GM12878 (cell line): ENCODE data around the gene LRRC14B. TPM values are rescaled to one million over a fixed set of nuclear protein-coding genes. Genes with fewer than 3 reads are reported as not detected.

Source experiments
- EZH2 ChIP-seq: IDR thresholded peaks from 2 replicates; pipeline ENCODE4 v1.6.1; 2012; ENCODE audit warnings: low read depth, mild to moderate bottlenecking, control low read depth, inconsistent platforms, low read length, borderline replicate concordance; ENCODE audit not compliant: control insufficient read depth
- JUNB ChIP-seq: IDR thresholded peaks from 2 replicates; pipeline ENCODE4 v1.6.1; 2016; ENCODE audit warnings: antibody characterized with exemption, mild to moderate bottlenecking
- JUND ChIP-seq: IDR thresholded peaks from 2 replicates; pipeline ENCODE4 v1.6.1; 2012; ENCODE audit warnings: low read depth, mild to moderate bottlenecking, low read length, improper control_type of control experiment, moderate library complexity
- NR2C2 ChIP-seq: IDR thresholded peaks from 2 replicates; pipeline ENCODE4 v1.6.1; 2011; ENCODE audit warnings: borderline replicate concordance, low read depth; ENCODE audit not compliant: control insufficient read depth, insufficient read length
- POU2F2 ChIP-seq: IDR thresholded peaks from 3 replicates; pipeline ENCODE4 v1.6.1; 2011; ENCODE audit warnings: low read depth, mild to moderate bottlenecking, low read length, borderline replicate concordance
- STAT1 ChIP-seq: fragments of 450-650 bp; conservative IDR thresholded peaks from 2 replicates; pipeline ENCODE4 v1.6.1; 2014; ENCODE audit warnings: antibody characterized with exemption, mild to moderate bottlenecking
- YY1 ChIP-seq: IDR thresholded peaks from 2 replicates; pipeline ENCODE4 v1.6.1; 2011; ENCODE audit warnings: low read depth, mild to moderate bottlenecking, low read length
- ZNF622 ChIP-seq: fragments of 450-650 bp; IDR thresholded peaks from 2 replicates; pipeline ENCODE4 v1.6.1; 2017; ENCODE audit warnings: mild to moderate bottlenecking, inconsistent platforms
- ZZZ3 ChIP-seq: IDR thresholded peaks from 2 replicates; pipeline ENCODE4 v1.6.1; 2011; ENCODE audit warnings: low read depth; ENCODE audit not compliant: control insufficient read depth, insufficient read length
- polyA plus RNA-seq, 11 experiments: library from polyadenylated mRNA; depleted of rRNA in 4 of 11; unstranded in 6 of 11; stranded (reverse) in 5 of 11; fragments of >200 nt; fragmentation: Nextera tagmentation in 4 of 11; fragmentation: Illumina TruSeq in 1 of 11; extraction: Ambion mirVana in 4 of 11; extraction: Trizol in 1 of 11; gene quantifications; 1 replicate in 1 of 11; 2 replicates in 10 of 11; pipeline versions ENCODE4 v1.2.1 to v1.2.3, GENCODE V29; 2011 to 2016; ENCODE audit warnings: inconsistent platforms in 2 of 11, missing spikeins in 2 of 11, low read depth in 1 of 11
- total RNA-seq, 4 experiments: library from RNA; depleted of rRNA in 3 of 4; stranded (reverse); fragments of >200 nt in 3 of 4; fragmentation: Illumina TruSeq in 1 of 4; extraction: Trizol in 1 of 4; gene quantifications; 2 replicates each; pipeline versions ENCODE4 v1.2.1 to v1.2.3, GENCODE V29; 2013 to 2021
- TF ChIP-seq, protein P1 (sequence below): fragments of 450-650 bp; IDR thresholded peaks from 2 replicates; pipeline ENCODE4 v1.6.1; 2016; ENCODE audit warnings: mild to moderate bottlenecking, moderate library complexity, borderline replicate concordance
- TF ChIP-seq, protein P2 (sequence below): fragments of 450-650 bp; formaldehyde crosslinking; IDR thresholded peaks from 2 replicates; pipeline ENCODE4 v1.4.0; 2022; ENCODE audit warnings: mild to moderate bottlenecking, moderate library complexity
- TF ChIP-seq, protein P3 (sequence below): IDR thresholded peaks from 2 replicates; pipeline ENCODE4 v1.6.1; 2012; ENCODE audit warnings: low read depth, low read length, improper control_type of control experiment
- TF ChIP-seq, protein P4 (sequence below): IDR thresholded peaks from 2 replicates; pipeline ENCODE4 v1.6.1; 2012; ENCODE audit warnings: mild to moderate bottlenecking, low read depth, low read length
- TF ChIP-seq, protein P5 (sequence below): fragments of 450-650 bp; IDR thresholded peaks from 2 replicates; pipeline ENCODE4 v1.6.1; 2018; ENCODE audit warnings: borderline replicate concordance, mild to moderate bottlenecking; ENCODE audit not compliant: partially characterized antibody

LRRC14B gene
- total and polyA plus RNA-seq, 10 of the 15 experiments (the other 5 are each of a cell fraction or from before 2014, with no cell fraction given) = 0.06 to 0.31 (median 0.13) TPM; not detected in 5

DNA sequence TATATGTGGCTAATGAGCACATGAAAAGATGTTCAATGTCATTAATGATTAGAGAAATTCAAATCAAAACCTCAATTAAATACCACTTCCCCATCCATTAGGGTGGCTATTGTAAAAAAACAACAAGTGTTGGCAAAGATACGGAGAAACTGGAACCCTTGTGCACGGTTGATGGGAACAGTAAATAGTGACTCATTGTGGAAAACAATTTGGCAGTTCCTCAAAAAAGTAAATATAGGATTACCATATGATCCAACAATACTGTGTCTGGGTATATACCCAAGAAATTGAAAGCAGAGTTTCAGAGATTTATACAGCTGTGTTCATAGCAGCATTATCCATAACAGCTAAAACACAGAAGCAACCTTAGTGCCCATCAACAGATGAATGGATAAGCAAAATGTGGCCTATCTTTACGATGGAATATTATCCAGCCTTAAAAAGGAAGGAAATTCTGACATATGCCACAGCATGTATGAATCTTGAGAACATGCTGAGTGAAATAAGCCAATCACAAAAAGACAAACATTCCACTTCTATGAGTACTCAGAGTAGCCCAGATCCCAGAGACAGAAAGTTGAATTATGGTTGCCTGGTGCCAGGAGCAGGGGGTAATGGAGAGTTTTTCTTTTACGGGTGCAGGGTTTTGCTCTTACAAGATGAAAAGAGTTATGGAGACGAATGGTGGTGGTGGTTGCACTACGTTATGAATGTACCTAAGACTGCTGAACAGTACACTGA, 41.4 kb upstream of the LRRC14B start (continued):
- TF ChIP-seq, protein P1, sequence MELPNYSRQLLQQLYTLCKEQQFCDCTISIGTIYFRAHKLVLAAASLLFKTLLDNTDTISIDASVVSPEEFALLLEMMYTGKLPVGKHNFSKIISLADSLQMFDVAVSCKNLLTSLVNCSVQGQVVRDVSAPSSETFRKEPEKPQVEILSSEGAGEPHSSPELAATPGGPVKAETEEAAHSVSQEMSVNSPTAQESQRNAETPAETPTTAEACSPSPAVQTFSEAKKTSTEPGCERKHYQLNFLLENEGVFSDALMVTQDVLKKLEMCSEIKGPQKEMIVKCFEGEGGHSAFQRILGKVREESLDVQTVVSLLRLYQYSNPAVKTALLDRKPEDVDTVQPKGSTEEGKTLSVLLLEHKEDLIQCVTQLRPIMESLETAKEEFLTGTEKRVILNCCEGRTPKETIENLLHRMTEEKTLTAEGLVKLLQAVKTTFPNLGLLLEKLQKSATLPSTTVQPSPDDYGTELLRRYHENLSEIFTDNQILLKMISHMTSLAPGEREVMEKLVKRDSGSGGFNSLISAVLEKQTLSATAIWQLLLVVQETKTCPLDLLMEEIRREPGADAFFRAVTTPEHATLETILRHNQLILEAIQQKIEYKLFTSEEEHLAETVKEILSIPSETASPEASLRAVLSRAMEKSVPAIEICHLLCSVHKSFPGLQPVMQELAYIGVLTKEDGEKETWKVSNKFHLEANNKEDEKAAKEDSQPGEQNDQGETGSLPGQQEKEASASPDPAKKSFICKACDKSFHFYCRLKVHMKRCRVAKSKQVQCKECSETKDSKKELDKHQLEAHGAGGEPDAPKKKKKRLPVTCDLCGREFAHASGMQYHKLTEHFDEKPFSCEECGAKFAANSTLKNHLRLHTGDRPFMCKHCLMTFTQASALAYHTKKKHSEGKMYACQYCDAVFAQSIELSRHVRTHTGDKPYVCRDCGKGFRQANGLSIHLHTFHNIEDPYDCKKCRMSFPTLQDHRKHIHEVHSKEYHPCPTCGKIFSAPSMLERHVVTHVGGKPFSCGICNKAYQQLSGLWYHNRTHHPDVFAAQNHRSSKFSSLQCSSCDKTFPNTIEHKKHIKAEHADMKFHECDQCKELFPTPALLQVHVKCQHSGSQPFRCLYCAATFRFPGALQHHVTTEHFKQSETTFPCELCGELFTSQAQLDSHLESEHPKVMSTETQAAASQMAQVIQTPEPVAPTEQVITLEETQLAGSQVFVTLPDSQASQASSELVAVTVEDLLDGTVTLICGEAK = no peak
- TF ChIP-seq, protein P2, sequence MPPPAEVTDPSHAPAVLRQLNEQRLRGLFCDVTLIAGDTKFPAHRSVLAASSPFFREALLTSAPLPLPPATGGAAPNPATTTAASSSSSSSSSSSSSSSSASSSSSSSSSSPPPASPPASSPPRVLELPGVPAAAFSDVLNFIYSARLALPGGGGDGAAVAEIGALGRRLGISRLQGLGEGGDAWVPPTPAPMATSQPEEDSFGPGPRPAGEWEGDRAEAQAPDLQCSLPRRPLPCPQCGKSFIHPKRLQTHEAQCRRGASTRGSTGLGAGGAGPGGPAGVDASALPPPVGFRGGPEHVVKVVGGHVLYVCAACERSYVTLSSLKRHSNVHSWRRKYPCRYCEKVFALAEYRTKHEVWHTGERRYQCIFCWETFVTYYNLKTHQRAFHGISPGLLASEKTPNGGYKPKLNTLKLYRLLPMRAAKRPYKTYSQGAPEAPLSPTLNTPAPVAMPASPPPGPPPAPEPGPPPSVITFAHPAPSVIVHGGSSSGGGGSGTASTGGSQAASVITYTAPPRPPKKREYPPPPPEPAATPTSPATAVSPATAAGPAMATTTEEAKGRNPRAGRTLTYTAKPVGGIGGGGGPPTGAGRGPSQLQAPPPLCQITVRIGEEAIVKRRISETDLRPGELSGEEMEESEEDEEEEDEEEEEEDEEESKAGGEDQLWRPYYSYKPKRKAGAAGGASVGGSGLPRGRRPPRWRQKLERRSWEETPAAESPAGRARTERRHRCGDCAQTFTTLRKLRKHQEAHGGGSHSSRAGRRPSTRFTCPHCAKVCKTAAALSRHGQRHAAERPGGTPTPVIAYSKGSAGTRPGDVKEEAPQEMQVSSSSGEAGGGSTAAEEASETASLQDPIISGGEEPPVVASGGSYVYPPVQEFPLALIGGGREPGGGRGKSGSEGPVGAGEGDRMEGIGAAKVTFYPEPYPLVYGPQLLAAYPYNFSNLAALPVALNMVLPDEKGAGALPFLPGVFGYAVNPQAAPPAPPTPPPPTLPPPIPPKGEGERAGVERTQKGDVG (CRISPR knock-in tag) = no peak
- TF ChIP-seq, protein P3, sequence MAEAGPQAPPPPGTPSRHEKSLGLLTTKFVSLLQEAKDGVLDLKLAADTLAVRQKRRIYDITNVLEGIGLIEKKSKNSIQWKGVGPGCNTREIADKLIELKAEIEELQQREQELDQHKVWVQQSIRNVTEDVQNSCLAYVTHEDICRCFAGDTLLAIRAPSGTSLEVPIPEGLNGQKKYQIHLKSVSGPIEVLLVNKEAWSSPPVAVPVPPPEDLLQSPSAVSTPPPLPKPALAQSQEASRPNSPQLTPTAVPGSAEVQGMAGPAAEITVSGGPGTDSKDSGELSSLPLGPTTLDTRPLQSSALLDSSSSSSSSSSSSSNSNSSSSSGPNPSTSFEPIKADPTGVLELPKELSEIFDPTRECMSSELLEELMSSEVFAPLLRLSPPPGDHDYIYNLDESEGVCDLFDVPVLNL = no peak
- TF ChIP-seq YY1 (no peak), ZNF622 (no peak), EZH2 (no peak), ZZZ3 (no peak), NR2C2 (no peak), JUNB (no peak), JUND (no peak), STAT1 (no peak), POU2F2 (no peak)
- TF ChIP-seq, protein P4, sequence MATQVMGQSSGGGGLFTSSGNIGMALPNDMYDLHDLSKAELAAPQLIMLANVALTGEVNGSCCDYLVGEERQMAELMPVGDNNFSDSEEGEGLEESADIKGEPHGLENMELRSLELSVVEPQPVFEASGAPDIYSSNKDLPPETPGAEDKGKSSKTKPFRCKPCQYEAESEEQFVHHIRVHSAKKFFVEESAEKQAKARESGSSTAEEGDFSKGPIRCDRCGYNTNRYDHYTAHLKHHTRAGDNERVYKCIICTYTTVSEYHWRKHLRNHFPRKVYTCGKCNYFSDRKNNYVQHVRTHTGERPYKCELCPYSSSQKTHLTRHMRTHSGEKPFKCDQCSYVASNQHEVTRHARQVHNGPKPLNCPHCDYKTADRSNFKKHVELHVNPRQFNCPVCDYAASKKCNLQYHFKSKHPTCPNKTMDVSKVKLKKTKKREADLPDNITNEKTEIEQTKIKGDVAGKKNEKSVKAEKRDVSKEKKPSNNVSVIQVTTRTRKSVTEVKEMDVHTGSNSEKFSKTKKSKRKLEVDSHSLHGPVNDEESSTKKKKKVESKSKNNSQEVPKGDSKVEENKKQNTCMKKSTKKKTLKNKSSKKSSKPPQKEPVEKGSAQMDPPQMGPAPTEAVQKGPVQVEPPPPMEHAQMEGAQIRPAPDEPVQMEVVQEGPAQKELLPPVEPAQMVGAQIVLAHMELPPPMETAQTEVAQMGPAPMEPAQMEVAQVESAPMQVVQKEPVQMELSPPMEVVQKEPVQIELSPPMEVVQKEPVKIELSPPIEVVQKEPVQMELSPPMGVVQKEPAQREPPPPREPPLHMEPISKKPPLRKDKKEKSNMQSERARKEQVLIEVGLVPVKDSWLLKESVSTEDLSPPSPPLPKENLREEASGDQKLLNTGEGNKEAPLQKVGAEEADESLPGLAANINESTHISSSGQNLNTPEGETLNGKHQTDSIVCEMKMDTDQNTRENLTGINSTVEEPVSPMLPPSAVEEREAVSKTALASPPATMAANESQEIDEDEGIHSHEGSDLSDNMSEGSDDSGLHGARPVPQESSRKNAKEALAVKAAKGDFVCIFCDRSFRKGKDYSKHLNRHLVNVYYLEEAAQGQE = no peak
- TF ChIP-seq, protein P5, sequence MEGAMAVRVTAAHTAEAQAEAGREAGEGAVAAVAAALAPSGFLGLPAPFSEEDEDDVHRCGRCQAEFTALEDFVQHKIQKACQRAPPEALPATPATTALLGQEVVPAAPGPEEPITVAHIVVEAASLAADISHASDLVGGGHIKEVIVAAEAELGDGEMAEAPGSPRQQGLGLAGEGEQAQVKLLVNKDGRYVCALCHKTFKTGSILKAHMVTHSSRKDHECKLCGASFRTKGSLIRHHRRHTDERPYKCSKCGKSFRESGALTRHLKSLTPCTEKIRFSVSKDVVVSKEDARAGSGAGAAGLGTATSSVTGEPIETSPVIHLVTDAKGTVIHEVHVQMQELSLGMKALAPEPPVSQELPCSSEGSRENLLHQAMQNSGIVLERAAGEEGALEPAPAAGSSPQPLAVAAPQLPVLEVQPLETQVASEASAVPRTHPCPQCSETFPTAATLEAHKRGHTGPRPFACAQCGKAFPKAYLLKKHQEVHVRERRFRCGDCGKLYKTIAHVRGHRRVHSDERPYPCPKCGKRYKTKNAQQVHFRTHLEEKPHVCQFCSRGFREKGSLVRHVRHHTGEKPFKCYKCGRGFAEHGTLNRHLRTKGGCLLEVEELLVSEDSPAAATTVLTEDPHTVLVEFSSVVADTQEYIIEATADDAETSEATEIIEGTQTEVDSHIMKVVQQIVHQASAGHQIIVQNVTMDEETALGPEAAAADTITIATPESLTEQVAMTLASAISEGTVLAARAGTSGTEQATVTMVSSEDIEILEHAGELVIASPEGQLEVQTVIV = no peak
- TF ChIP-seq, all 136 proteins: peak for 0
